Measurements from ENCODE around the gene LIM2.

LIM2 gene

GRCh38 chr19:51396175-51396574 lies 8.4 kb upstream of the LIM2 start:
- DNase-seq (ENCODE audit: low read depth, low spot score) = no peak

- peak; percentile 90 for DNase-seq (ENCODE audit: low read depth, low spot score)
Observed at GRCh38 chr19:51394050-51394836, 6.5 kb upstream of the LIM2 start.

- no peak for DNase-seq (ENCODE audit: low read depth, low spot score)
Observed at GRCh38 chr19:51392701-51393100, 4.9 kb upstream of the LIM2 start.

- DNase-seq (ENCODE audit: low read depth, low spot score) = no peak
Observed at GRCh38 chr19:51391073-51391611, 3.4 kb upstream of the LIM2 start.

DNA sequence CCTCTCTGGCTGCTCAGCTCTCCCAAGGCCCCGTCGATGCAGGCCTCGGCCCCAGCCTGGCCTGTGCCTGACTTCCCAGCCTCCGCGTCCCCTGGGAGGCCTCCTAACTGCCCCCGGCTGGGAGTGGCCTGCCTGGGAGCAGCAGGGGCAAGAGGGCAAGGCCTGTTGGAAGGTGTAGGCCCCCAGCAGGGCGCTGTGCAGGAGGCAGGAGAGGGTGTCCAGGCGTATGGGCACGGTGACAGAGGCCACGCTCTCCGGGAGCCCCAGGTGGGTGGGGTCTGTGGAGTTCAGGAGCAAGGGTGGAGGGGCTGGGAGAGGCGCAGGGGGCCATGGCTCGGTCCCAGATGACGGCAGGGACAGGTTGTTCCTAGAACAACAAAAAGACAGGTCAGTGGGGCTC lies 1.4 kb upstream of the LIM2 start:
- DNase-seq (ENCODE audit: low read depth, low spot score) = no peak

DNA sequence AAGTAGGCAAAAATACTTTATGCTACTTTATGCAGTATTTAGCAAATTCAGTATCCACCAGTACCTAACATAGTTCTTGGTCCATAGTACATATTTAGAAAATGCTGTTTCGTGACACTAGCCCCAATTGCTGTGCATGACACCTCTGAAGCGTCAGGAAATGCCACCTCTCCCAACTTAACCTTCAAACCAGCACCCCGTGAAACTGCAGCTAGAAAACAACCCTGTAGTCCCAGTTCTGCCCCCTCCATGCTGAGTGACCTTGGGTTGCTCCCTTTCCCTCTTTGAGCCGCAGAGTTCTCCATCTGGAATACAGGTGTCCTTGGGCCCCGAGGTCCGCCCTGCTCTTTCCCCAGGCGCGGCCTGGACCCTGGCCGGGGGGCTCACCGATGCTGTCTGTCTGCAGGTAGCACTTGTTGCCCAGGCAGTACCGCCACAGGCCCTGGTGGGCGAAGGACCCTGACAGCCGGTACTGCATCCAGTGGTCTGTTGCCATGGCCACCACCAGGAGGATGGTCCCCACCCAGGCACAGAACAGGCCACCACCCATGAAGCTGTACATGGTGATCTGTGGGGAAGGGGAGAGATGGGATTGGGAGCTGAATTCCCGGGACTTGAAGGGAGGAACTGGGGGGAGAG lies 773 bp downstream of the LIM2 start:
- no peak for DNase-seq (ENCODE audit: low read depth, low spot score)

DNA sequence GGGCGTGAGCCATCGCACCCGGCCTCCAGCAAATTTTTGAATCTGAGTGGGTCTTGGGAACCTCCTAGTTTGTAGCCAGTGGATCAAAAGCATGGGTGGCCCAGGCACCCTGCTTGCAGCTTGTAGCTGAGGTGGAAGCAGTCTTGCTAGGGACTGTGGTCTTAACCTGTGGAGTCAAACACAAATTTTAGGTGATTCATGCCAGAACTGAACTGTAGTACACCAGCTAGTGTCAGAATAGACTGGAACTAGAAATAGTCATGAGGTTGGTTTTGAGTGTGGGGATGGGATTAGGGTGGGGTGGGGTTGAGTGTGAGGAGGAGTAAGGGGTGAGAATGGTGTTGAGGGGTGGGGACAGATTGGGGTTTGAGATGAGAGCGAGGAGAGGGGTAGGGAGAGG lies 5.8 kb downstream of the LIM2 start:
- DNase-seq (ENCODE audit: low read depth, low spot score) = no peak

- no peak for DNase-seq (ENCODE audit: low read depth, low spot score)
Observed at GRCh38 chr19:51380379-51380778, 7.4 kb downstream of the LIM2 start.

GRCh38 chr19:51377422-51377821 lies 10.4 kb downstream of the LIM2 start:
- DNase-seq (ENCODE audit: low read depth, low spot score) = no peak

- no peak for DNase-seq (ENCODE audit: low read depth, low spot score)
Observed at GRCh38 chr19:51375504-51376221, 12.1 kb downstream of the LIM2 start.

- DNase-seq (ENCODE audit: low read depth, low spot score) = no peak
Observed at GRCh38 chr19:51372649-51373504, 14.9 kb downstream of the LIM2 start, which contains the start of gene NKG7. Gene NKG7 (minus strand): TSS chr19:51372654. CDS start chr19:51372535, 119 bp downstream.

GRCh38 chr19:51372021-51372648 lies 15.6 kb downstream of the LIM2 start:
- DNase-seq (ENCODE audit: low read depth, low spot score) = no peak

- no peak for DNase-seq (ENCODE audit: low read depth, low spot score)
Observed at GRCh38 chr19:51371186-51371690, 16.5 kb downstream of the LIM2 start.

DNA sequence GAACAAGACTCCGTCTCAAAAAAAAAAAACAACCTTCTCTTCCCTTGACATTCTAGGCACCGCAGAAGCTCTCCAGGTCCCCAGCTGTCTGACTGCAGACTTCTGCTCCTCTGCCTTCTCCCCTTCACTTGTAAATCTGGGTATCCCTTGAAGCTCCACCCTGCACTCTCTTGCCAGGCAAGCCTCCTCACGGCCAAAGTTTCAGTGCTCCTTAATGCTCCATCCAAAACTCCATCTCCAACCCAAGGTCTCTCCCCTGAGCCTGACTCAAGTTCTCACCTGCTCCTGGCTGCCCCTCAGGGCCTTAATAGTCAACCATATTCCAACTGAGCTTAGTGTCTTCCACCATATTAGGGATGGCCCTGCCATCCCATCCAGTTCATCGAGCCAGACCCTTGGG lies 17.5 kb downstream of the LIM2 start:
- DNase-seq (ENCODE audit: low read depth, low spot score) = no peak

- no peak for DNase-seq (ENCODE audit: low read depth, low spot score)
Observed at GRCh38 chr19:51368366-51369282, 19.1 kb downstream of the LIM2 start, which contains the start of gene CLDND2. Gene CLDND2 (minus strand): TSS chr19:51369003. CDS start chr19:51368577, 426 bp downstream.

DNA sequence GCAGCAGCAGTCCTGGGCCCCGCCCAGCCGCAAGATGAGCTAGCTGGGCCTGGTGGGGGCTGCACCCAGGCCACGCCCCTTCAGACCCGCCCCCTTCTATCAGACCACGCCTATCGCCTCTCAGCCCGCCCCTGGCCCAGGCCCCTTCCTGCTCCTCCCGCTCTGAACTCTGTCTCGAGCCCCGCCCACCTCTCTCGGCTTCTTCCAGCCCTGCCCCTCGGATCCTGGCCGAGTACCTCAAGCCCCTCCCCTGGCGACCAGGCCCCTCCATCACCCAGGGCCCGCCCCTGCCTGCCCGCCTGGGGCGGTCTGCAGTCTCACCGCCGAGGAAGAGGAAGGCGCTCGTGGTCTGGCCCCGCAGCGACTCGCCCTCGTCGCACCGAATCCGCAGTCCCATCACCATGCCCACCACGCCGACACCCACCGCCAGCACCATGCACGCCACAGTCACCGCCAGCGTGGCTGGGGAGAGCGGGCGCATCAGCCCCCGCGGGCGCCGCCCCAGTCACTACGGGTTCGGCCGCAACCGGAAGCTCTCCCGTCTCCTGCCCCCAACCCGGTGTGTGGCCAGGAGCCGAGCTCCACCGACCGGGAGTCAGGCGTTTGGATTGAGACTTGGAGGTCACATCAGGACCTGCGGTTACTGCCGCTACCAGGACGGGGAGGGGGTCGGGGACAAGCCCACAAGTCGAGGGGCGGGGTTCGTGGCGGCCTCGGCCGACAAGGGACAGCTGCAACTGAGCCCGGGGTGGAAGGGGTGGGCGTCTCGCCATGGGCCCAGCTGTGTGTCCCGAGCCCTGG lies 20.0 kb downstream of the LIM2 start:
- peak; percentile 96 for DNase-seq (ENCODE audit: low read depth, low spot score)

- DNase-seq (ENCODE audit: low read depth, low spot score) = no peak
Observed at GRCh38 chr19:51367255-51367564, 20.6 kb downstream of the LIM2 start.

DNA sequence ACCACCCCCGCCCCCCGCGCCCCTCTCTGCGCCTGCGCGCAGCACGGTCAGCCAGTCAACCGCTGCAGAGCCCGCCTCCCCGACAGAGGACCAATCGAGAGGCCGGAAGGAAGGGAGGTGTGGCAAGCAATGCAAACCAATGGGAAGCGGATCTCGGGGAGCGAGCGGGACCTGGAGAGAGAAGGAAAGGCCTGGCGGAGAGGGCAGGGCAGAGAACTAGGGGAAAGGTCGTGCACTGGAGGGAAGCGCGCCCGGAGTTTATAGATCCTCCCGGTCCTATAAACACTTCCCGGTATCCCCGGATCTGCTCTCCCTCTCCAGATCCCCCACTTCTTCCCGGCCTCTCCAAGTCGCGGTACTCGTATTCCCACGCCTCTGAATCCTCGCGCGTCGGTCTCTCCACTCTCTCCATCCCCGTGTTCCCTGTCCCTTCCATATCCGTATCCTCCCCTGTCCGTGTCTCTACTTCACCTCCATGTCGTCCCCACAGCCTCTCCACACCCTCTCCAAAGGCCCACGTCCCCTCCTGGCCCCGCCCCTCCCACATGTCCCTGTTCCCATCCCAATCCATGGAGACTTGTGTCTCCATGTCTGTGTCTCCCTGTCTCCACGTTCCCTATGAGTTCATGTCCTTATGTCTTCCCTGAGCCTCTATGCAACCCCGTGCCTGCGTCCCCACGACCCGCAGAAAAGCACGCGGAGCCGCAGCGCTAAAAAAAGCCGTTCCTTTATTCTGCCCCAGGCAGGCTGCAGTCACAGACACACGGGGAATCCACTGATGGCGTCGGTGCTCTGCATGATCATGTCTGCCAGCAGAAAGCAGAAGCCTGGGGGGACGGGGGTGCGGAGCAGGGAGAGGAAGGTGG lies 21.2 kb downstream of the LIM2 start:
- DNase-seq (ENCODE audit: low read depth, low spot score) = peak; percentile 88

Data from brain pericyte (primary cell).